Spinal cord (tissue), 10 donors: ENCODE results near the gene MRPS31. TPM values are rescaled to one million over a fixed set of nuclear protein-coding genes. Genes with fewer than 3 reads are reported as not detected.
A peak's percentile ranks its signal among the peaks of the same experiment; 100 is the strongest.

Experiments used
- DNase-seq, 6 donors: peaks; one replicate each; pipeline versions ENCODE4 v3.0.0 to v3.0.0-alpha.2; 2013 to 2015; ENCODE audit warnings: low spot score in 6 of 6, low read depth in 4 of 6
- H3K27ac ChIP-seq: one replicate; pipeline ENCODE4 v1.5.1; 2013; ENCODE audit warnings: low read depth, low read length, control low read depth
- H3K27me3 ChIP-seq: one replicate; pipeline ENCODE4 v1.6.1; 2013; ENCODE audit warnings: low read length; ENCODE audit not compliant: control insufficient read depth, insufficient read depth
- H3K36me3 ChIP-seq: one replicate; pipeline ENCODE4 v1.6.1; 2013; ENCODE audit warnings: low read length; ENCODE audit not compliant: control insufficient read depth, insufficient read depth
- H3K4me1 ChIP-seq: one replicate; pipeline ENCODE4 v1.6.1; 2013; ENCODE audit warnings: low read length; ENCODE audit not compliant: control insufficient read depth, insufficient read depth
- H3K4me3 ChIP-seq: one replicate; pipeline ENCODE4 v1.5.1; 2013; ENCODE audit warnings: low read depth, low read length, control low read depth
- H3K9me3 ChIP-seq: one replicate; pipeline ENCODE4 v1.6.1; 2013; ENCODE audit warnings: low read length; ENCODE audit not compliant: control insufficient read depth, insufficient read depth
- WGBS: methylation state at CpG from one replicate; pipeline ENCODE4 v1.1.5; 2013; ENCODE audit warnings: missing lambda C conversion rate; ENCODE audit not compliant: insufficient coverage; 5-methylcytosine and 5-hydroxymethylcytosine counted together
- long read RNA-seq, 4 donors: transcript quantifications; one replicate each; lab custom pipeline, GENCODE V29; 2026
- polyA plus RNA-seq, 2 donors: library from polyadenylated mRNA; unstranded; fragments of 120-200 nt; gene quantifications; one replicate each; pipeline ENCODE4 v1.2.1, GENCODE V29; 2013; ENCODE audit not compliant: insufficient read length in 2 of 2
- total RNA-seq, 2 donors: library from RNA; depleted of rRNA in 1 of 2; stranded (reverse); fragments of 120-200 nt in 1 of 2; fragments of >200 nt in 1 of 2; gene quantifications; one replicate each; pipeline versions ENCODE4 v1.2.3 to v1.2.4, GENCODE V29; 2013 to 2014
- donor health status: healthy.

The MRPS31 gene
- total RNA-seq (10 to 100 TPM; 24.2 to 28.7 TPM), polyA plus RNA-seq (10 to 100 TPM; 38.0 to 38.3 TPM)
- long read RNA-seq, donor 1, transcript MRPS31-201 (7 exons, 1,462 nt) = major isoform, 7 of 28 reads
- long read RNA-seq, donor 1, partial matches to known transcripts = 20 of 28 reads
- long read RNA-seq, donor 1, other reads (novel, unspliced or antisense) = 0 of 28 reads
- long read RNA-seq, donor 2, transcript MRPS31-201 (7 exons, 1,462 nt) = major isoform, 6 of 8 reads
- long read RNA-seq, donor 2, partial matches to known transcripts = 0 of 8 reads
- long read RNA-seq, donor 2, other reads (novel, unspliced or antisense) = 0 of 8 reads
- long read RNA-seq, donor 3, transcript MRPS31-201 (7 exons, 1,462 nt) = major isoform, 5 of 7 reads
- long read RNA-seq, donor 3, partial matches to known transcripts = 0 of 7 reads
- long read RNA-seq, donor 3, other reads (novel, unspliced or antisense) = 0 of 7 reads
- long read RNA-seq, donor 4, transcript MRPS31-204 (2 exons, 782 nt) = minor isoform, 11 of 49 reads
- long read RNA-seq, donor 4, transcript MRPS31-201 (7 exons, 1,462 nt) = major isoform, 25 of 49 reads
- long read RNA-seq, donor 4, partial matches to known transcripts = 7 of 49 reads
- long read RNA-seq, donor 4, other reads (novel, unspliced or antisense) = 6 of 49 reads

DNA sequence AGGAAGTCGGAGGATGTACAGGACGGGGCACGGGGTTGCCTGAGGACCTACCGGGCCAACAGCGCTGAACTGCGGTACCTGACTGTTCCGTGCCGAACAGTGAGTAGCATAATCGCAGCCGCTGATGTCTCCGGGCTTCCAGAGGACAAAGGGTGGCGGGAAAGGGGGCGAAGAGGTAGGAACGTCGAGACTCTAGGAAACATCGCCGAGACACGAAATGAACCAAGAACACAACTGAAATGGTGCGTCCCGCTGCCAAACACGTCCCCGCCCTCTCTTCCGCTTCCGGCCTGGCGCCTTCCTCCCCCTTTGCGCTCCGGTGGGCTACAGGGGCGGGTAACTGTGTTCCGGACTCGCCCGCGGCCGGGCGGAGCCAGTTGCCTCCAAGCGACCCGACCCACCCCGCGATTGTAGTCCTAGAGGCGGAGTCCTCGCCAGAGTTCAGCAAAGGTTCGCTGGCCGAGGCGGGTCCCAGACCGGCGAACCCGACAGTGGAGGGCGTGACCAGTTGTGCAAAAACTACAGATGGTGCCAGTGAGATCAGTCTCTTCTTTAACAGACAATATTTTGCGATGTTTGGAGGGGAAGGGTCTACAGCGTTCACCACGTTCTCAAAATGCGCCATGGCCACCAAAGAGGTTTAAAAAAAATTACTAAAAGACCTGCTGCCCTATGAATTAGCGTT lies at the start of gene MRPS31:
Gene MRPS31 (minus strand): TSS at position 257 of the 685 bp plus-strand sequence. CDS start 54 bp downstream, at position 203.
- Histone ChIP-seq H3K27ac (peak within 1 kb of the TSS; percentile 80), H3K4me3 (peak within 1 kb of the TSS; percentile 78), H3K36me3 (peaks cover 3% of the 10 kb centered on the region), H3K27me3 (no peaks in the 10 kb centered on the region), H3K9me3 (no peaks in the 10 kb centered on the region), H3K4me1 (peaks cover 4% of the 10 kb centered on the region)
- under 1% methylated on average over 47 of the region's 52 CpGs for WGBS
- DNase-seq = peak; percentile 82 to 98 (median 88)

- no CpG with 5 or more reads among the region's 1 CpG for WGBS
- DNase-seq = no peak
- no peaks in the 10 kb centered on the region for H3K9me3 ChIP-seq
- H3K4me1 ChIP-seq = no peaks in the 10 kb centered on the region
- no peak overlapping the region for H3K4me3 ChIP-seq
- no peaks in the 10 kb centered on the region for H3K27me3 ChIP-seq
- peaks cover 3% of the 10 kb centered on the region for H3K36me3 ChIP-seq
- H3K27ac ChIP-seq = no peak overlapping the region
Measured at GRCh38 chr13:40819797-40820315, 48.9 kb upstream of the MRPS31 start.

DNA sequence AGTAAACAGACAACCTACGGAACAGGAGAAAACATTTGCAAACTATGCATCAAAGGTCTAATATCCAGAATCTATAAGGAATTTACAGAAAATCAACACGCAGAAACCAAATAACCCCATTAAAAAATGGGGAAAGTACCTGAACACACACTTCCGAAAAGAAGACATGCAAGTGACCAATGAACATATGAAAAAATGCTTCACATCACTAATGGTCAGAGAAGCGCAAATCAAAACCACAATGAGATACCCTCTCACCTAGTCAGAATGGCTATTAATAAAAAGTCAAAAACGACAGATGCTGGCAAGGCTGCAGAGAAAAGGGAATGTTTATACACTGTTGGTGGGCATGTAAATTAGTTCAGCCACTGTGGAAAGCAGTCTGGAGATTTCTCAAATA lies 47.9 kb upstream of the MRPS31 start:
- WGBS = 87% methylated on average over 3 of the region's 5 CpGs
- no peak overlapping the region for H3K4me3 ChIP-seq
- no peaks in the 10 kb centered on the region for H3K9me3 ChIP-seq
- no peaks in the 10 kb centered on the region for H3K27me3 ChIP-seq
- DNase-seq = no peak
- peaks cover 5% of the 10 kb centered on the region for H3K36me3 ChIP-seq
- no peaks in the 10 kb centered on the region for H3K4me1 ChIP-seq
- no peak overlapping the region for H3K27ac ChIP-seq

DNA sequence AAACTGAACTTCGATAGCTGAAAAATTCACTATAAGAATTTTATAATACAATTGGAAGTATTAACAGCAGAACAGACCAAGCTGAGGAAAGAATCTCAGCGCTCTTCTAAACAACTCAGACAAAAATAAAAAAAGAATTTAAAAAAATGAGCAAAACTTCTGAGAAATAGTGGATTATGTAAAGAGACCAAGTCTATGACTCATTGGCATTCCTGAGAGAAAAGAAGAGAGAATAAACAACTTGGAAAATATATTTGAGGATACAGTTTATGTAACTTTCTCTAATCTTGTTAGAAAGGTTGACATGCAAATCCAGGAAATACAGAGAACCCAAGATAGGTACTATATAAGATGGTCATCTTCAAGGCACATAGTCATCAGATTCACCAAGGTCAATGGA lies 43.8 kb upstream of the MRPS31 start:
- Histone ChIP-seq H3K27me3 (no peaks in the 10 kb centered on the region), H3K4me3 (no peak overlapping the region), H3K4me1 (no peaks in the 10 kb centered on the region), H3K27ac (no peak overlapping the region), H3K36me3 (peaks cover 25% of the 10 kb centered on the region), H3K9me3 (no peaks in the 10 kb centered on the region)
- DNase-seq = no peak
- no CpG with 5 or more reads among the region's 2 CpGs for WGBS

GRCh38 chr13:40813667-40814454 lies 42.9 kb upstream of the MRPS31 start:
- no peak overlapping the region for H3K4me3 ChIP-seq
- 100% methylated on average over 5 of the region's 7 CpGs for WGBS

DNA sequence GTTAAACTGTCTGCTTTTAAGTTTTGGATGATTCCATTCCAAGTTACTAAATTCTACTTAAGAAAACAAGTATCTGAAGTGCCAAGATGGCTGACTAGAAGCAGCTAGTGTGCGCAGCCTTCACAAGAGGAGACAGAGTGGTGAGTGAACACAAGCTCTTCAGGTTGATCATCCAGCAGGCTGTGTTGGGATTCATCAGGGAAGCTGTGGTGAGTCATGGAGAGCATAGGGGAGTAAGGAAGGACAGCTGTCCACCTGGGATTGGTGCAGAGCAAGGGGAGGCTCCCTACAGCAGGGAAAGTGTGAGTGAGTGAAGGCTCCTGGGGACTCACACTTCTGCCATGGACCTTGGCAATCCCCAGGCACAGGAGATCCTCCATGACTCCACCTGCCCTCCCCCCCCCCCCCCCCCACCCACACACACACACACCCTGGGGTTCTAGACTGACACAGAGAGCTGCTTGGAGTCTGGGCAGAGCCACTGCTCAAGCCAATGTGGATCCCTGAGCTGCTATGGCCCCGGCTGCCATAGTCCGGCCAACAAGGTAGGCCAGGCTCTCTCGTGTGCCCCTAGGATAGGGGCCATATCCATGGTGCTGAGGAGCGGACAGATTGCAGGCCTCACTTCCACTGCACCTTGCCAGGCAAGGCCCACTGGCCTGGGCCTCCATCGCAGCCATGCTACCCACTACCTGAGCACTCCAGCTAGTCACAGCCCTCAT lies 41.9 kb upstream of the MRPS31 start:
- Histone ChIP-seq H3K4me1 (no peaks in the 10 kb centered on the region), H3K4me3 (no peak overlapping the region), H3K9me3 (no peaks in the 10 kb centered on the region), H3K27ac (no peak overlapping the region), H3K27me3 (no peaks in the 10 kb centered on the region), H3K36me3 (peaks cover 26% of the 10 kb centered on the region)
- no peak for DNase-seq
- WGBS = over 99% methylated on average over 6 of the region's 6 CpGs

More at GRCh38 chr13:40813667-40814454, 42.9 kb upstream of the MRPS31 start:
- Histone ChIP-seq H3K36me3 (peaks cover 26% of the 10 kb centered on the region), H3K27me3 (no peaks in the 10 kb centered on the region), H3K27ac (no peak overlapping the region), H3K4me1 (no peaks in the 10 kb centered on the region), H3K9me3 (no peaks in the 10 kb centered on the region)
- no peak for DNase-seq

GRCh38 chr13:40812102-40812501 lies 41.1 kb upstream of the MRPS31 start:
- WGBS = 83% methylated on average over 1 of the region's 4 CpGs
- no peak overlapping the region for H3K4me3 ChIP-seq
- no peaks in the 10 kb centered on the region for H3K4me1 ChIP-seq
- H3K9me3 ChIP-seq = no peaks in the 10 kb centered on the region
- no peak overlapping the region for H3K27ac ChIP-seq
- peaks cover 29% of the 10 kb centered on the region for H3K36me3 ChIP-seq
- DNase-seq = no peak
- H3K27me3 ChIP-seq = no peaks in the 10 kb centered on the region

DNA sequence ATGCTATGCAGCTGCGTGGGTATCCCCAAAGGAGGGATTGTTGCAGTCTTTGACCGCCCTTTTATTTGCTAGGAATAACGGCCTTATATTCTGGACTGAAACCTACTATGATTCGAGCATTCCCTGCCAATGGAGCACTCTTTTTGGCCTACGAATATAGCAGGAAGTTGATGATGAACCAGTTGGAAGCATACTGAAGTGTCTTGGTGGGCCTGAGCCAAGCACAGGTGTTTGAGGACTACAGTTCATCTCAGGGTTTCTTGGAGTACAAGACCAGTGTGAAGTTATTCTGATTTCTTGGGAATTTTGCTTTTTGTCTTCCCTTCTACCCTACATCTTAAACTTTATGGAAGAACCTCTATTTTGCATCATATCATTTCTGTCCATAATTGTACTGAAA lies 38.5 kb upstream of the MRPS31 start:
- H3K27me3 ChIP-seq = no peaks in the 10 kb centered on the region
- 100% methylated on average over 5 of the region's 5 CpGs for WGBS
- H3K27ac ChIP-seq = no peak overlapping the region
- H3K36me3 ChIP-seq = peaks cover 38% of the 10 kb centered on the region
- H3K9me3 ChIP-seq = no peaks in the 10 kb centered on the region
- H3K4me3 ChIP-seq = no peak overlapping the region
- H3K4me1 ChIP-seq = no peaks in the 10 kb centered on the region
- DNase-seq = no peak
